IPS-18a (cell line): ENCODE results near the gene CFAP100.

Experiments used
- H3K27ac ChIP-seq: one replicate; pipeline ENCODE4 v1.5.1; 2013; ENCODE audit warnings: low read length
- H3K27me3 ChIP-seq: one replicate; pipeline ENCODE4 v1.6.1; 2013; ENCODE audit warnings: mild to moderate bottlenecking, low read length; ENCODE audit not compliant: control insufficient read depth, insufficient read depth
- H3K36me3 ChIP-seq: one replicate; pipeline ENCODE4 v1.6.1; 2013; ENCODE audit warnings: low read depth, low read length; ENCODE audit not compliant: control insufficient read depth
- H3K4me1 ChIP-seq: one replicate; pipeline ENCODE4 v1.6.1; 2013; ENCODE audit warnings: low read depth, low read length; ENCODE audit not compliant: control insufficient read depth
- H3K4me3 ChIP-seq: one replicate; pipeline ENCODE4 v1.5.1; 2013; ENCODE audit warnings: low read length
- H3K9ac ChIP-seq: one replicate; pipeline ENCODE4 v1.6.1; 2013; ENCODE audit warnings: mild to moderate bottlenecking, low read length, moderate library complexity
- H3K9me3 ChIP-seq: one replicate; pipeline ENCODE4 v1.6.1; 2013; ENCODE audit warnings: low read depth, low read length; ENCODE audit not compliant: control insufficient read depth

The CFAP100 gene

GRCh38 chr3:126413693-126414080 lies 19.0 kb downstream of the CFAP100 start:
- Histone ChIP-seq H3K4me1 (no peaks in the 10 kb centered on the region), H3K9ac (no peak overlapping the region), H3K36me3 (no peaks in the 10 kb centered on the region), H3K27me3 (no peaks in the 10 kb centered on the region), H3K4me3 (no peak overlapping the region), H3K27ac (no peak overlapping the region), H3K9me3 (no peaks in the 10 kb centered on the region)

DNA sequence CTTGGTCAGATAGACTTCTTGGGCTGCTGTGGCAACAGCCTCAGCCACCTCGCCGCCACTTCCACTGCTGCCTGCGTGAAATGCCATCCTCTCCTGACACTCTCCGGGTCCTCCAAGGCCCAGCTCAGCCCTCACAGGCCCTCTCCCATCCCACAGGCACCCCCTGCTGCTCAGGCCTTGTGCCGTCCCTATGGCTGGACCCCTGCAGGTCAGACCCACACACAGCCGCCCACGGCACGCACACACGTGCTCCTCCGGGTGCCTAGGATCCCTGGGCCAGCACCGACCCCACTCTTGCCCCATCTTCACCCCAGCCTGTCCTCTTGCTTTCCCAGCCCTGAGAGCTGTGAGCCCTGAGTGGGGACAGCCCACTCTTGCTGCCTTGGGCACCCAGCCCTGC lies 19.7 kb downstream of the CFAP100 start:
- H3K36me3 ChIP-seq: no peaks in the 10 kb centered on the region
- no peaks in the 10 kb centered on the region for H3K9me3 ChIP-seq
- no peak overlapping the region for H3K4me3 ChIP-seq
- H3K4me1 ChIP-seq: no peaks in the 10 kb centered on the region
- H3K9ac ChIP-seq: no peak overlapping the region
- no peak overlapping the region for H3K27ac ChIP-seq
- H3K27me3 ChIP-seq: no peaks in the 10 kb centered on the region

DNA sequence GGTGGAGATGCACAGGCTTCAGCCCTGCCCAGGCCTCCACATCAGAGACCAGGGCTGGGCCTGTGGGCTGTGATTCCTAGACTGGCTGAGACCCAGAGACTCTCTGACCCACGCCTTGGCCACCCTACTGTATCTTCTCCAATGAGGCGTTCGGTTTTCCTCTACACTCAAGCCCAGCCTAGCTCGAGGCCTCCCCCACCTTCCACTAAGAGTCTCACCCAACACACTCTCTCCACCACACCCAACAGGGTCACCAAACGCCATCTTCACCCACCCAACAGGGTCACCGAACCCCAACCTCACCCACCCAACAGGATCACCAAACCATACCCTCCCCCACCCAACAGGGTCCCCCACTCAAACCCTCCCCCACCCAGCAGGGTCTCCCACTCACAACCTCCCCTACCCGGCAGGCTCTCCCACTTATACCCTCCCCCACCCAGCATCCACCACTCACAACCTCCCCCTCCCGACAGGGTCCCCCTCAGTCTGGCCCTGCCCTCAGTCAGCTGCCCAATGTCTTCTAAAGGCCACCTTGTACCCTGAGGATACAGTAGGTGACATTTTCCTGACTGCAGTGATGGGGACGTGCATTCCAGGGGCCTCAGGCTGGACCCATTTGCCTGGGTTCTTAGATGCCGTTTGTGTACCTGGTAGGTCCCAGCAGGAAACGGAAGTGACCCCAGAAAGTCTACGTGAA lies 20.4 kb downstream of the CFAP100 start:
- Histone ChIP-seq H3K36me3 (no peaks in the 10 kb centered on the region), H3K4me3 (no peak overlapping the region), H3K27me3 (no peaks in the 10 kb centered on the region), H3K9ac (no peak overlapping the region), H3K9me3 (no peaks in the 10 kb centered on the region), H3K27ac (no peak overlapping the region), H3K4me1 (no peaks in the 10 kb centered on the region)

GRCh38 chr3:126415661-126416591 lies 21.2 kb downstream of the CFAP100 start:
- Histone ChIP-seq H3K27me3 (no peaks in the 10 kb centered on the region), H3K36me3 (no peaks in the 10 kb centered on the region), H3K27ac (no peak overlapping the region), H3K9me3 (no peaks in the 10 kb centered on the region), H3K9ac (no peak overlapping the region), H3K4me3 (no peak overlapping the region), H3K4me1 (no peaks in the 10 kb centered on the region)

DNA sequence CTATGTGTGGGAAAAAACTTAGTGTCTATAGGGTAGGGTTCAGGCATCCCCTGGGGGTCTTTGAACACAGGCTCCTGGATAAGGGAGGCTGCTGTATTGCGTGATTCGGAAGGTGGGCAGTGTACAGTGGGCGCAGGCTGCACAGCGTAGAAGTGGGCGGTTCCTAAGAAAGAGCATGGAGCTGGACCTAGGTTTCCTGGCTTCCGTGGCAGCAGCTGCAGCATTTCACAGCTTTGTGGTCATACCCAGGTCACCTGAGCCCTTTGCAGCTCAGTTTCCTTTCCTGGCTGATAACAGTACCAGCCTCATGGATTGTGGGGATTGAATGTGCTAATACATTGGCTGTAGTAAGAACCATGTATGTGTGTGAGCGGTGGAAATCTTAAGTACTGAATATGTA lies 22.2 kb downstream of the CFAP100 start:
- H3K4me1 ChIP-seq: no peaks in the 10 kb centered on the region
- H3K4me3 ChIP-seq: no peak overlapping the region
- H3K36me3 ChIP-seq: no peaks in the 10 kb centered on the region
- no peak overlapping the region for H3K27ac ChIP-seq
- no peaks in the 10 kb centered on the region for H3K27me3 ChIP-seq
- H3K9ac ChIP-seq: no peak overlapping the region
- no peaks in the 10 kb centered on the region for H3K9me3 ChIP-seq

GRCh38 chr3:126417515-126417914 lies 22.8 kb downstream of the CFAP100 start:
- H3K4me1 ChIP-seq: no peaks in the 10 kb centered on the region
- no peaks in the 10 kb centered on the region for H3K27me3 ChIP-seq
- H3K4me3 ChIP-seq: no peak overlapping the region
- H3K9ac ChIP-seq: no peak overlapping the region
- H3K27ac ChIP-seq: no peak overlapping the region
- H3K9me3 ChIP-seq: no peaks in the 10 kb centered on the region
- no peaks in the 10 kb centered on the region for H3K36me3 ChIP-seq

DNA sequence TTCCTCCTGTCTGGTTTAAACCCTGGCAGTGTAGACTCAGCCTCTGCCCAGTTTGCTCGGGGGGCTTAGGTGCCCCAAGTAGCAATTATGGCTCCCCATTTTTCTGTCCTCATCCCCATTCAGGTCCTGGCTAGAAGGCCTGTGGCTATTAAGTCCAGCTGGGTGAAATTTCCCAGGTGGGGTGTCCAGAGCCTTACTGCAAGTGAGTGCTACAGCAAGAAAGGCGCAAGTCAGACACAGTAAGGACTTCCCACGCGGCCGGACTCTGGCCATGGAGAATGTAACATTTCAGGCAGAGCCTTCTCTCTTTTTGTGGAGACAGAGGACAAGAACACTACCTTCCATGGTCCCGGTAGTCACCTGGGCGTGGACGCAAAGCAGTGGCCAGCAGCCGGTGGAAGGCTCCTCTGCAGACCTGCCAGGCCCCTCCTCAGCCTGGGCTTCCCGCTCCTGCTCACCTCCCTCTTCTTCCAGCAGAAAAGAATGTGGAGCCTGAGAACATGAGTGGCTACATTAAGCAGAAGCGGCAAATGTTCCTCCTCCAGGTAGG lies 23.3 kb downstream of the CFAP100 start:
- no peaks in the 10 kb centered on the region for H3K9me3 ChIP-seq
- H3K27me3 ChIP-seq: no peaks in the 10 kb centered on the region
- no peak overlapping the region for H3K4me3 ChIP-seq
- H3K36me3 ChIP-seq: no peaks in the 10 kb centered on the region
- H3K9ac ChIP-seq: no peak overlapping the region
- no peaks in the 10 kb centered on the region for H3K4me1 ChIP-seq
- H3K27ac ChIP-seq: no peak overlapping the region

GRCh38 chr3:126418661-126419131 lies 24.0 kb downstream of the CFAP100 start:
- Histone ChIP-seq H3K27ac (no peak overlapping the region), H3K9me3 (no peaks in the 10 kb centered on the region), H3K4me3 (no peak overlapping the region), H3K36me3 (no peaks in the 10 kb centered on the region), H3K27me3 (no peaks in the 10 kb centered on the region), H3K4me1 (no peaks in the 10 kb centered on the region), H3K9ac (no peak overlapping the region)

DNA sequence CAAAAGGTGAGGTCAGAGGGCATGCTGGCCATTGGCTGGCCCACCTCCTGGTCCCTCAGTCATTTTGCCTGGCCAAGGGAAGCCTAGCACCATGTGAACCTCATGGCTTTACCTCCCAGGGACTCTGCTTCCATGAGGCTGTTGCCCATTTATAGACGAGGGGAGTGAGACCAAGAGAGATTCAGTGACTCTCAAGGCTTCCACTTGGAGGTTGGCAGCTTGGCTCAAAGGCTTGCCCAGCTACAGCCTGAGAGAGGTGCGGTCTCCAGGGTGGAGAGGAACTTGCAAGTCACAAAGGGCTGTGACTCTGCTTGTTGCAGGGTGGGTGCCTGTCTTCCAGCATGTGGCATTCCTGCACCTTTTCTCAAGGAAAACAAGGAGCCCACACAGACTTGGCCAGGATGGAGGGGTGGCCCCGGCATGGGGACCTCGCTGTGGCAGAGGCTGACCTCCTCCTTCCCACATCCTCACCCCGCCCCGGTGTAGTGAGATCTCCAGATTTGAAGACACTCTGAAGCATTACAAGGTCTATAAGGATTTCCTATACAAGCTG lies 24.5 kb downstream of the CFAP100 start:
- Histone ChIP-seq H3K27me3 (no peaks in the 10 kb centered on the region), H3K36me3 (no peaks in the 10 kb centered on the region), H3K4me3 (no peak overlapping the region), H3K9me3 (no peaks in the 10 kb centered on the region), H3K27ac (no peak overlapping the region), H3K9ac (no peak overlapping the region), H3K4me1 (no peaks in the 10 kb centered on the region)

DNA sequence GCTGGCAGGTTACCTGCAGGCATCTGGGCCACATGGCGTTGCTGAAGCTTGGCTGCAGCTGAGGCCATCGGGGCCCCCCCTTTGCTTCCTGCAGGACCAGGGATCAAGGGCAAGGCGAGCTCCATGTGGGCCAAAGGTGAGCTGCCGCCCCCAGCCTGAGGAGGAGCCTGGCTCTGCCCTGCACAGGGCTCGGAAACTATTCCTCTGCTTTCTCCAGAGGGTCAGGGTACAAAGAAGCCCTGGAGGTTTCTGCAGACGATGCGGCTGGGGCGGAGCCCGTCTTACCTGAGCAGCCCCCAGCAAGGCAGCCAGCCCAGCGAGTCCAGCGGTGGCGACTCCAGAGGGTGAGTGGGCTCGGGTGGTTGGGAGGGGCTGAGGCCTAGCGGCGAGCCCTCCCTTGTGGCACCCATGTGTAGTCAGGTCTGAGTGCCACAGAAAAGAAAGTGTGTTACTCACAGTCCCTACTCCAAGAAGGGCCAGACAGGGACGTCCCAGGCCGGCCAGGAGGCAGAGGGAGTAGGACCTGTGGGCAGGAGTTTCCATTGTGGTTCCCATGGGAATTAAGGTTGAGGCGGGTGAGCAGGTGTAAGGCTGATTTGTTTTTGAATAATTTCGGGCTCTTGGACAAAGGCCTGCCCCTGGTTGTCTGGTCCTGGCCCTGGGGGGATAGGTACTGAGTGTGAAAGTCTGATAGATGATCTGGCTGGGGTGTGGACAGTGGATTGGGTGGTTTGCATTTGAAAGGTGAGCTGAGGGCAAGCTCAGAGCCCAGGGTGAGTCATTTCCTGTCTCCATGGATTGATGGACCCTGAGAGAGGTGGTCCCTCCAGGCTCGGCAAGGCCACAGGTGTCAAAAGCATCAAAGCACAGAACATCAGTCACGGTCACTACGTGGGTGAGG lies 25.4 kb downstream of the CFAP100 start:
- Histone ChIP-seq H3K36me3 (no peaks in the 10 kb centered on the region), H3K4me1 (no peaks in the 10 kb centered on the region), H3K4me3 (no peak overlapping the region)

More for the DNA sequence above, 25.4 kb downstream of the CFAP100 start:
- Histone ChIP-seq H3K27ac (no peak overlapping the region), H3K9ac (no peak overlapping the region), H3K27me3 (no peaks in the 10 kb centered on the region), H3K9me3 (no peaks in the 10 kb centered on the region)
